AG09319 (cell line): ENCODE measurements around the gene EFR3B.
"Not testable (repeated sequence)": the region's sequence is repeated elsewhere in the genome, so short reads cannot be mapped to it uniquely, and the experiment has no call there.

Experiments used
- DNase-seq: peaks from one replicate; pipeline ENCODE4 v3.0.0-alpha.2; 2010; ENCODE audit warnings: low read depth; ENCODE audit errors: extremely low read depth
- TF ChIP-seq, protein P1 (sequence below): IDR thresholded peaks from 2 replicates; pipeline ENCODE4 v1.5.1; 2011; ENCODE audit warnings: low read depth, mild to moderate bottlenecking, inconsistent platforms, low read length, moderate library complexity

The EFR3B gene

DNA sequence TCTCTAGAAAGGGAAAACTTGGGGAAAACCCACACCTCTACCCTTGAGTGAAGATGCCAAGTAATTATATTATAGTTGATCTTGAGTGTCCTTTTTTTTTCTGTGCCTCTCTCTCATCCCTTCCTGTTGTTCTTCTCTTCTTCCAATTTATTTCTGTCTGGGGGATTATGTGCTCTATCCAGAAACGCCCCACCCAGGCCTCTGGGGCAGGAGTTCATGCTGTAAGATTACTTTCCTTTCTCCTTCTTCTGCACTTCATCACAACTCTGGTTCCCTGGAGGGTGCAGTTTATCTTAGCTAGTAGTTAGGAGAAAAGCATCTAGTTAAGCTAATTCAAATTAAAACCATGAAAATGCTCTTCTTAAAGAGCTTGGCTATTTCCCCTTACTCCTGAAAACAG lies 39.8 kb upstream of the EFR3B start:
- DNase-seq, result no peak
- TF ChIP-seq, protein P1, sequence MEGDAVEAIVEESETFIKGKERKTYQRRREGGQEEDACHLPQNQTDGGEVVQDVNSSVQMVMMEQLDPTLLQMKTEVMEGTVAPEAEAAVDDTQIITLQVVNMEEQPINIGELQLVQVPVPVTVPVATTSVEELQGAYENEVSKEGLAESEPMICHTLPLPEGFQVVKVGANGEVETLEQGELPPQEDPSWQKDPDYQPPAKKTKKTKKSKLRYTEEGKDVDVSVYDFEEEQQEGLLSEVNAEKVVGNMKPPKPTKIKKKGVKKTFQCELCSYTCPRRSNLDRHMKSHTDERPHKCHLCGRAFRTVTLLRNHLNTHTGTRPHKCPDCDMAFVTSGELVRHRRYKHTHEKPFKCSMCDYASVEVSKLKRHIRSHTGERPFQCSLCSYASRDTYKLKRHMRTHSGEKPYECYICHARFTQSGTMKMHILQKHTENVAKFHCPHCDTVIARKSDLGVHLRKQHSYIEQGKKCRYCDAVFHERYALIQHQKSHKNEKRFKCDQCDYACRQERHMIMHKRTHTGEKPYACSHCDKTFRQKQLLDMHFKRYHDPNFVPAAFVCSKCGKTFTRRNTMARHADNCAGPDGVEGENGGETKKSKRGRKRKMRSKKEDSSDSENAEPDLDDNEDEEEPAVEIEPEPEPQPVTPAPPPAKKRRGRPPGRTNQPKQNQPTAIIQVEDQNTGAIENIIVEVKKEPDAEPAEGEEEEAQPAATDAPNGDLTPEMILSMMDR, result no peak

- DNase-seq, result no peak
- TF ChIP-seq, protein P1, result no peak
These were observed 31.9 kb upstream of the EFR3B start for GRCh38 chr2:25009954-25010353.

DNA sequence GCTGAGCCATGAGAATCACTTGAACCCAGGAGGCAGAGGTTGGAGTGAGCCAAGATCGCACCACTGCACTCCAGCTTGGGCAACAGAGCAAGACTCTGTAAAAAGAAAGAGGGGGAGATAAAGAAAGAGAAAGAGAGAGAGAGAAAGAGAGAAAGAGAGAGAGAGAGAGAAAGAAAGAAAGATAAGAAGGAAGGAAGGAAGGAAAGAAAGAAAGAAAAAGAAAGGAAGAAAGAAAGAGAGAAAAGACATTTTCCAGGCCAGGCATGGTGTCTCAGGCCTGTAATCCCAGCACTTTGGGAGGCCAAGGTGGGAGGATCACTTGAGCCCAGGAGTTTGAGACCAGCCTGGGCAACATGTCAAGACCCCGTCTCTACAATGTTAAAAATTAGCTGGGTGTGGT lies 30.5 kb upstream of the EFR3B start:
- not testable (repeated sequence) for DNase-seq

DNA sequence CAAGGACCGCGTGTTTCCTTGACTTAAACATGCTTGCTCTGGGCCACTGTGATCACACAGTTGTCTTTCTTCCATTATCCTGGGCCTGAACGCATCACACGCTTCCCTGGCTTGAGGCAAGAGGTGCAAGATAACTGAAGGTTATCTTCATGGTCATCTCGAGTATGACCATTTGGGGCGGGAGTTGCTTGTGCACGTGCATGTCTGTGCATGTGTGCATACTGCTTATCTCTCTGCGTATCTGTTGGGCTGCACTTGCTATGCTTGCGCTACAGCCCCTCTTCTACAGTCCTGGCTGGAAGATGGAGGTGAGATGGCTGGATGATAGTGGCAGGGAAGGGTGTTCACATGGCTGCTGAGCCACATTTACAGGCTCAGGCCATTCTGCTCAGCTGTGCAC lies 27.2 kb upstream of the EFR3B start:
- DNase-seq, result no peak
- TF ChIP-seq, protein P1, result no peak

DNA sequence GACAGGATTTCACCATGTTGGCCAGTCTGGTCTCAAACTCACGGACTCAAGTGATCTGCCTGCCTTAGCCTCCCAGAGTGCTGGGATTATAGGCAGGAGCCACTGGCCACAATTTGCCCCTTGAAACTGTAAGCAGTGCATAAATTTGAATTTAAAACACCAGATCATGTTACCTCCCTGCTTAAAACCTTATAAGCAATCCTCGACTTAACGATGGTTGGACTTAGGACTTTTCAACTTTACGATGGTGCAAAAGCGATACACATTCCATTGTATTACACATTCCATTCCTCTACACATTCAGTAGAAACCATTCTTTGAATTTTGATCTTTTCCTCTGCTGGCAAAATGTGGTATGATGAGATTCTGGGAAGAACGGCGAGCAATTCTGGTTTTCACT lies 23.2 kb upstream of the EFR3B start:
- TF ChIP-seq, protein P1, result no peak
- no peak for DNase-seq

- DNase-seq, result no peak
- TF ChIP-seq, protein P1, result no peak
These were observed 20.0 kb upstream of the EFR3B start for GRCh38 chr2:25021791-25022362.

- TF ChIP-seq, protein P1, result no peak
- no peak for DNase-seq
These were observed 18.5 kb upstream of the EFR3B start for GRCh38 chr2:25023333-25023732.
